ENCODE data around the gene GLRA3. TPM values are rescaled to one million over a fixed set of nuclear protein-coding genes. Genes with fewer than 3 reads are reported as not detected.

The GLRA3 gene
- total and polyA plus RNA-seq, 2 of the 8 experiments (the other 6 are each of a cell fraction or from before 2014, with no cell fraction given): 0.02 TPM; not detected in 1

- TF ChIP-seq CHD7 (IDR thresholded peaks at IDR 0.05; ENCODE audit: insufficient replicate concordance, low read length) (no peak), YY1 (IDR thresholded peaks at IDR 0.05; ENCODE audit: low read depth, low read length) (no peak), TEAD4 (IDR thresholded peaks at IDR 0.05; ENCODE audit: low read depth, low read length) (no peak), BRCA1 (IDR thresholded peaks at IDR 0.05; ENCODE audit: low read depth, low read length) (no peak), HDAC6 (IDR thresholded peaks at IDR 0.05; ENCODE audit: low read depth, low read length) (no peak)
Measured at GRCh38 chr4:174775366-174775765, 53.7 kb downstream of the GLRA3 start (continued).

All from H1 (cell line).